PC-3 (cell line): ENCODE data around the gene PIGS. TPM values are rescaled to one million over a fixed set of nuclear protein-coding genes. Genes with fewer than 3 reads are reported as not detected.

Experiments
- ATAC-seq: fragments of 200-7000 bp; cut with Tn5 transposase; 2 replicates; pipeline ENCODE4 v1.9.1; 2020; ENCODE audit warnings: mild to moderate bottlenecking, moderate library complexity
- BruUV-seq: library from RNA; stranded (reverse); fragments of 400-500 nt; replicated peaks from 2 replicates; lab custom pipeline; 2021; lab: Mats Ljungman, UMichigan
- CTCF ChIA-PET: fragments of 300-600 bp; sonication (Branson Sonifier 250); formaldehyde crosslinking; loops from one replicate; lab custom pipeline; 2022; ENCODE audit warnings: antibody characterized with exemption; lab: Charles Lee
- POLR2A ChIA-PET: fragments of 300-600 bp; sonication (Branson Sonifier 250); formaldehyde crosslinking; loops from one replicate; lab custom pipeline; 2022; ENCODE audit warnings: antibody characterized with exemption; ENCODE audit not compliant: unreplicated experiment; lab: Charles Lee
- DNase-seq: peaks from one replicate; pipeline ENCODE4 v3.0.0-alpha.2; 2015
- H2AFZ ChIP-seq: fragments of 300-600 bp; sonication (generic); 2 replicates; pipeline ENCODE4 v1.6.0; 2016; ENCODE audit warnings: antibody characterized with exemption, low read length
- H3F3A ChIP-seq: fragments of 300-600 bp; sonication (generic); one replicate; pipeline ENCODE4 v1.6.0; 2017; ENCODE audit warnings: antibody characterized with exemption, low read length, control low read depth, mild to moderate bottlenecking; ENCODE audit not compliant: unreplicated experiment
- H3K27ac ChIP-seq: fragments of 300-600 bp; sonication (generic); 2 replicates; pipeline ENCODE4 v1.5.1; 2016; ENCODE audit warnings: mild to moderate bottlenecking, low read length
- H3K27me3 ChIP-seq: fragments of 300-600 bp; sonication (generic); 2 replicates; pipeline ENCODE4 v1.6.1; 2016; ENCODE audit warnings: low read length, mixed read lengths
- H3K36me3 ChIP-seq: fragments of 300-600 bp; sonication (generic); 2 replicates; pipeline ENCODE4 v1.6.1; 2016; ENCODE audit warnings: low read depth, mixed run types, low read length, mixed read lengths
- H3K4me1 ChIP-seq: fragments of 300-600 bp; sonication (generic); 2 replicates; pipeline ENCODE4 v1.5.1; 2016; ENCODE audit warnings: low read length; ENCODE audit not compliant: insufficient read depth
- H3K4me2 ChIP-seq: fragments of 300-600 bp; sonication (generic); 2 replicates; pipeline ENCODE4 v1.6.0; 2016; ENCODE audit warnings: low read length
- H3K4me3 ChIP-seq: fragments of 300-600 bp; sonication (generic); 2 replicates; pipeline ENCODE4 v1.5.1; 2016; ENCODE audit warnings: mild to moderate bottlenecking, low read length, mixed read lengths
- H3K79me2 ChIP-seq: fragments of 300-600 bp; sonication (generic); 2 replicates; pipeline ENCODE4 v1.6.1; 2017; ENCODE audit warnings: low read length, mixed read lengths
- H3K9ac ChIP-seq: fragments of 300-600 bp; sonication (generic); 2 replicates; pipeline ENCODE4 v1.6.0; 2016; ENCODE audit warnings: mild to moderate bottlenecking, low read length
- H3K9me2 ChIP-seq: fragments of 300-600 bp; sonication (generic); replicated peaks from 2 replicates; pipeline ENCODE4 v1.6.1; 2016; ENCODE audit warnings: mixed run types, low read length, mixed read lengths
- H3K9me3 ChIP-seq: fragments of 300-600 bp; sonication (generic); 2 replicates; pipeline ENCODE4 v1.6.1; 2016; ENCODE audit warnings: low read length, mixed read lengths
- H4K20me1 ChIP-seq: fragments of 300-600 bp; sonication (generic); 2 replicates; pipeline ENCODE4 v1.6.1; 2016; ENCODE audit warnings: low read length, mixed read lengths
- CTCF ChIP-seq: fragments of 300-600 bp; sonication (generic); conservative IDR thresholded peaks from 2 replicates; pipeline ENCODE4 v1.5.1; 2017; ENCODE audit warnings: antibody characterized with exemption, low read depth, mild to moderate bottlenecking, low read length
- EZH2 ChIP-seq: fragments of 300-600 bp; sonication (generic); IDR thresholded peaks from one replicate; pipeline ENCODE4 v1.6.1; 2017; ENCODE audit warnings: antibody characterized with exemption, mild to moderate bottlenecking, low read length; ENCODE audit not compliant: unreplicated experiment
- EZH2phosphoT487 ChIP-seq: fragments of 300-600 bp; sonication (generic); IDR thresholded peaks from 2 replicates; pipeline ENCODE4 v1.6.1; 2018; ENCODE audit warnings: mild to moderate bottlenecking, antibody characterized with exemption, low read length, borderline replicate concordance
- intact Hi-C: fragments of 100-400 bp; cut with micrococcal nuclease; formaldehyde crosslinking; loops from 2 replicates; pipeline ENCODE4 v1.9.0; 2023
- total RNA-seq: library from RNA; depleted of rRNA; stranded (reverse); fragments of >200 nt; gene quantifications from 2 replicates; pipeline ENCODE4 v1.2.3, GENCODE V29; 2014

PIGS gene
- total RNA-seq, 1 experiment from 2014 or later, result 15.8 TPM

DNA sequence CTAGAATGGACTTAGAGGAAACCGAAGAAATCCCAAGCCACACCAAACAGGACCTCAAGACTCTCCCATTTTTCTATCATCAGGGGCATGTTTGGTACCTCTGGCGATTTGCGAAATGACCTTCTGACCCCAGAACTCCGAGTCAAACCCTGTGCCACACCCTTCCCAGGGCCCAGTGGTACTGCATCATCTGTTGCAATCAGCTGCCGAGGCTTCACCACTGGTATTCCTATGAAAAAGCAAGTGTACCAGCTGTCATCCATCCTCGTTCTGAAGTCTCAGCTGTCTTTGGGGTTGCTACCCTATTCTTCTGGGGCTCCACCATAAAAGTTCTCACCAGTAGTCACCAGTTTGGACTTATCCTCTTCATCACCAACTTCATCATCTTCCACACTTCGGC is 45.0 kb upstream of the PIGS start:
- H3K79me2 ChIP-seq, result no peaks in the 10 kb centered on the region
- no peaks in the 10 kb centered on the region for H3F3A ChIP-seq
- TF ChIP-seq EZH2, result no peak
- TF ChIP-seq EZH2phosphoT487, result no peak
- TF ChIP-seq CTCF, result no peak
- ChIA-PET CTCF (no interaction called here), POLR2A (no interaction called here)
- H3K9ac ChIP-seq, result no peak overlapping the region
- ATAC-seq (no peak), DNase-seq (no peak)
- no peaks in the 10 kb centered on the region for H4K20me1 ChIP-seq
- peaks cover 33% of the 10 kb centered on the region for H3K36me3 ChIP-seq
- H2AFZ ChIP-seq, result no peak overlapping the region
- H3K4me3 ChIP-seq, result no peak overlapping the region
- no peaks in the 10 kb centered on the region for H3K4me1 ChIP-seq
- intact Hi-C loops, result no loop called here
- no peak overlapping the region for H3K4me2 ChIP-seq
- BruUV-seq, result TSS peak; percentile 21
- no peaks in the 10 kb centered on the region for H3K9me3 ChIP-seq
- H3K27ac ChIP-seq, result no peak overlapping the region
- H3K27me3 ChIP-seq, result no peaks in the 10 kb centered on the region
- H3K9me2 ChIP-seq, result no peaks in the 10 kb centered on the region

DNA sequence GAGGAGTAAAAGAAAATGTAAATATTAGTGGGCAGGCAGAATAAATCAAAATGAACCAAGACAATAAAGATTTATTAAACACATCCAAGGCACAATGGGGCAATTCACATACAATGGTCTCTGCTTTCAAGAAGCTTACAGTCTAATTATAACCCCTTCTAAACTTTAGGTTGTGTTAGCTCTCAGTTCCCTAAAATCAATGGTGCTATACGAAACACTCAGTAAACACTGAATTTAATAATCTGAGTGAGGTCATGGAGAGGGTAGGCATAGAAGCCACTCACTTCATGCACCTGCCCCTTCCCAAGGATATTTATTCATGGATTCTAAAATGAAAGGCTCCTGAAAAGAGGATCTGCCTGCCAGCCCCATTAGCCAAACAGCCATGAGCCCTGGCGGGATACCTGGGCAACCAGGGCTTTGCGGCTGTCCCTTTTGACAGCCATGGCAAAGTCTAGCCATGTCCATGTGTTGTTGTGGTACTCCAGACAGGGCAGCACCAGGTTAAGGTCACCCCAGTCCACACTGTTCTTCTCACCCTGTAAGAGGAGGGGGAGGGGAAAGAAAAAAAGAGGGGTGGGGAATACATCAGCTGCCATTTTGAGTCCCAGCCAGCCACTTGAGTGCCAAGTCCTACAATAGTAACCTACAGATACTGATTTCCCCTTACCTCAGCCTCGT is 44.1 kb upstream of the PIGS start:
- Histone ChIP-seq H3K79me2 (no peaks in the 10 kb centered on the region), H3K9me3 (no peaks in the 10 kb centered on the region), H3K4me2 (no peak overlapping the region), H3K4me3 (no peak overlapping the region), H4K20me1 (no peaks in the 10 kb centered on the region), H3K27ac (no peak overlapping the region), H2AFZ (no peak overlapping the region), H3K4me1 (no peaks in the 10 kb centered on the region), H3K9me2 (no peaks in the 10 kb centered on the region), H3K36me3 (peaks cover 26% of the 10 kb centered on the region), H3K9ac (no peak overlapping the region), H3K27me3 (no peaks in the 10 kb centered on the region), H3F3A (no peaks in the 10 kb centered on the region)
- ATAC-seq (no peak), DNase-seq (no peak)
- ChIA-PET POLR2A (no interaction called here), CTCF (no interaction called here)
- intact Hi-C loops, result no loop called here
- BruUV-seq, result no TSS peak
- TF ChIP-seq CTCF, result no peak
- TF ChIP-seq EZH2, result no peak
- TF ChIP-seq EZH2phosphoT487, result no peak

DNA sequence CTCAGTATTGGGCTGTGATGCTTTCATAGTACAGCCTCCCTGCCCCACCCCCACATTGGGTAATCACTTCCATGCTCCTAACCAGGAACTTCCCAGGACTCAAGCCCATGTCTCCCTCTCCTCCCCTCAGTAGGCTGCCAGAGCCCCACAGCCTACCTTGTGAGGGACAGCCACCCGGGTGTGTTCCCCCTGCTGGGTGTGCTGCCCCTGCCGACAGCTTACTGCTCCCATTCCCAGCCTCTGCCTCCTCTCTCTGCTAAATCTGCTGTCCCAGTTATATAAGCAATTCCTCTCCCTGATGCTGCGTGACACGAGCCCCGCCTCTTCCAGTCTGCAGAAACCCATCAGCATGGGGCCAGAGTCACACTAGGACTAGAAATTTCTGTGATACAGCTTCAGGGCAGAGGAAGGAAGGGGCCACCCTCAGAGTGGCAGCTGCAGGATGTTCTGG is 42.6 kb upstream of the PIGS start, which contains the start of gene RSKR:
Gene RSKR (minus strand): TSS at position 255 of the 451 bp plus-strand sequence. CDS start 24 bp downstream, at position 231.
- intact Hi-C loops, result loop anchor here (1.0 kb wide), 1 partner anchor 66 kb away; no protein-coding TSS in a partner anchor
- no peaks in the 10 kb centered on the region for H3K27me3 ChIP-seq
- no peak within 1 kb of the TSS for H3K4me3 ChIP-seq
- no peaks in the 10 kb centered on the region for H3K79me2 ChIP-seq
- H3K9me3 ChIP-seq, result no peaks in the 10 kb centered on the region
- peaks cover 18% of the 10 kb centered on the region for H3K36me3 ChIP-seq
- no peak within 1 kb of the TSS for H3K27ac ChIP-seq
- ChIA-PET POLR2A (no interaction called here), CTCF (no interaction called here)
- H3F3A ChIP-seq, result no peaks in the 10 kb centered on the region
- H3K4me1 ChIP-seq, result no peaks in the 10 kb centered on the region
- no peak within 1 kb of the TSS for H3K9ac ChIP-seq
- ATAC-seq (no peak), DNase-seq (no peak)
- H4K20me1 ChIP-seq, result no peaks in the 10 kb centered on the region
- no peak within 1 kb of the TSS for H3K4me2 ChIP-seq
- H3K9me2 ChIP-seq, result no peaks in the 10 kb centered on the region
- TF ChIP-seq EZH2, result no peak
- TF ChIP-seq CTCF, result no peak
- no peak for TF ChIP-seq EZH2phosphoT487
- no TSS peak for BruUV-seq
- H2AFZ ChIP-seq, result no peak within 1 kb of the TSS
